Stimulated activated CD4-positive, alpha-beta T cell treated with anti-CD3 and anti-CD28 coated beads, Interleukin-15, amount 100 ng/mL, for 24 hours (primary cell): Measurements from ENCODE around the gene MAEL.

Experiments
- DNase-seq: peaks from one replicate; pipeline ENCODE4 v3.0.0-alpha.2; 2020

Gene MAEL

GRCh38 chr1:167059045-167059808 lies 70.1 kb downstream of the MAEL start:
- peak; percentile 83 for DNase-seq

GRCh38 chr1:167059809-167060107 lies 70.7 kb downstream of the MAEL start:
- no peak for DNase-seq

GRCh38 chr1:167060141-167061072 lies 71.3 kb downstream of the MAEL start:
- DNase-seq, result no peak

- no peak for DNase-seq
These were observed 72.0 kb downstream of the MAEL start for GRCh38 chr1:167061073-167061464.

GRCh38 chr1:167064621-167065020 lies 75.5 kb downstream of the MAEL start:
- no peak for DNase-seq

- DNase-seq, result no peak
These were observed 76.4 kb downstream of the MAEL start for GRCh38 chr1:167065471-167065870.

GRCh38 chr1:167066333-167067122 lies 77.4 kb downstream of the MAEL start:
- DNase-seq, result peak; percentile 87

GRCh38 chr1:167067904-167068303 lies 78.8 kb downstream of the MAEL start:
- no peak for DNase-seq

GRCh38 chr1:167068761-167069160 lies 79.7 kb downstream of the MAEL start:
- no peak for DNase-seq

- DNase-seq, result no peak
These were observed 82.2 kb downstream of the MAEL start for GRCh38 chr1:167071286-167071685.
